ENCODE data around the gene TPBG. TPM values are rescaled to one million over a fixed set of nuclear protein-coding genes. Genes with fewer than 3 reads are reported as not detected.
"Not testable (repeated sequence)": the region's sequence is repeated elsewhere in the genome, so short reads cannot be mapped to it uniquely, and the experiment has no call there.

TPBG gene
- total and polyA plus RNA-seq, 2 donors from 2014 or later: 5.8 to 30.8 TPM

DNA sequence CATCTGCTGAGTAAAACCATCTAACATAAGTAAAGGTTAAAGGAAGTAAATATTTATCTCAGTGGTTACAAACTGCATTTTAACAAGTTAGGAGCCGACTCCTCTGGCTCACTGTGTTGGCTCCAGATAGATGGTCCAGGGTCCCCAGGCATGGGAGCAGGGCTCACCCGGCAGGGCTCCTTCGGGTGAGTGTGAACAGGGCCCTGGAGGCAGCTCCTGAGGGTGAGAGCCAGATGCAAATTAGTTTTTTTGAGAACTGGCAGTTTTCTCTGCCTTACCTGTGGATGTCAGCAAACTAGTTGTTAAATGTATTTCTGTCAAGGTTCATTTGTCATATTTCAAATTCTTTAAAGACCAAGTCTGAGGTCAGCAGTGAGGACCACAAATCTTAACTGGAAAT is 21.5 kb downstream of the TPBG start:
- no peak for DNase-seq
- TF ChIP-seq, protein P1, sequence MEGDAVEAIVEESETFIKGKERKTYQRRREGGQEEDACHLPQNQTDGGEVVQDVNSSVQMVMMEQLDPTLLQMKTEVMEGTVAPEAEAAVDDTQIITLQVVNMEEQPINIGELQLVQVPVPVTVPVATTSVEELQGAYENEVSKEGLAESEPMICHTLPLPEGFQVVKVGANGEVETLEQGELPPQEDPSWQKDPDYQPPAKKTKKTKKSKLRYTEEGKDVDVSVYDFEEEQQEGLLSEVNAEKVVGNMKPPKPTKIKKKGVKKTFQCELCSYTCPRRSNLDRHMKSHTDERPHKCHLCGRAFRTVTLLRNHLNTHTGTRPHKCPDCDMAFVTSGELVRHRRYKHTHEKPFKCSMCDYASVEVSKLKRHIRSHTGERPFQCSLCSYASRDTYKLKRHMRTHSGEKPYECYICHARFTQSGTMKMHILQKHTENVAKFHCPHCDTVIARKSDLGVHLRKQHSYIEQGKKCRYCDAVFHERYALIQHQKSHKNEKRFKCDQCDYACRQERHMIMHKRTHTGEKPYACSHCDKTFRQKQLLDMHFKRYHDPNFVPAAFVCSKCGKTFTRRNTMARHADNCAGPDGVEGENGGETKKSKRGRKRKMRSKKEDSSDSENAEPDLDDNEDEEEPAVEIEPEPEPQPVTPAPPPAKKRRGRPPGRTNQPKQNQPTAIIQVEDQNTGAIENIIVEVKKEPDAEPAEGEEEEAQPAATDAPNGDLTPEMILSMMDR (IDR thresholded peaks at IDR 0.05; ENCODE audit: borderline replicate concordance, extremely low read depth, insufficient read depth): no peak
- Histone ChIP-seq H3K4me1 (ENCODE audit: control insufficient read depth in 2 of 3, insufficient read depth in 2 of 3, low read depth in 1 of 3, low read length in 3 of 3) (no peaks in the 10 kb centered on the region), H3K27me3 (ENCODE audit: control insufficient read depth, insufficient read depth, low read length) (no peaks in the 10 kb centered on the region), H3K4me3 (ENCODE audit: low read length in 3 of 3) (no peak overlapping the region), H3K9me3 (ENCODE audit: control insufficient read depth in 2 of 3, insufficient read depth in 1 of 3, low read length in 3 of 3) (no peaks in the 10 kb centered on the region), H3K27ac (ENCODE audit: low read depth in 2 of 2, low read length in 2 of 2) (no peak overlapping the region), H3K9ac (ENCODE audit: low read length in 3 of 3) (no peak overlapping the region), H3K36me3 (ENCODE audit: control insufficient read depth in 2 of 3, insufficient read depth in 3 of 3, low read length in 3 of 3) (no peaks in the 10 kb centered on the region)
- intact Hi-C loops (cut with DNase I): no loop called here
- FAIRE-seq: no peak

DNA sequence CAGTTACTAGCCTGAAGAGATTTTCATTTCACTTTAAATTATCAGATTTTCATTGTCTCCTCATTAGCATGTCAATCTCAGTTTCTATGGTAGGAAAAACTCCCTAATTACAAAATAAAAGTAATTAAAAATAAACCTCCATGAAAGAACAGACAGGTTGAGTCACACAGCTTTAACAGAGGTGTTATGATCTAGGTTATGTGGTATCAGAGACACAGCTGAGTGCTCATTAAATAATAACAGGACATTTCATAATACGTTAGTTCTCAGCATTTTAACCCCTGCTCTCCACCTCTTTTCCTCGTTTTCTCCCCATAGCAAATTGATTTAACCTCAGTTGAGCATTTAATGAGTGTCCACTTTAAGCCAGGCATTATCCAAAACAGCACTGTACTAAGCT is 21.9 kb downstream of the TPBG start:
- DNase-seq (no peak), FAIRE-seq (no peak)
- TF ChIP-seq, protein P1 (IDR thresholded peaks at IDR 0.05; ENCODE audit: borderline replicate concordance, extremely low read depth, insufficient read depth): no peak
- Histone ChIP-seq H3K27ac (ENCODE audit: low read depth in 2 of 2, low read length in 2 of 2) (no peak overlapping the region), H3K36me3 (ENCODE audit: control insufficient read depth in 2 of 3, insufficient read depth in 3 of 3, low read length in 3 of 3) (no peaks in the 10 kb centered on the region), H3K4me3 (ENCODE audit: low read length in 3 of 3) (no peak overlapping the region), H3K9me3 (ENCODE audit: control insufficient read depth in 2 of 3, insufficient read depth in 1 of 3, low read length in 3 of 3) (no peaks in the 10 kb centered on the region), H3K4me1 (ENCODE audit: control insufficient read depth in 2 of 3, insufficient read depth in 2 of 3, low read depth in 1 of 3, low read length in 3 of 3) (no peaks in the 10 kb centered on the region), H3K27me3 (ENCODE audit: control insufficient read depth, insufficient read depth, low read length) (no peaks in the 10 kb centered on the region), H3K9ac (ENCODE audit: low read length in 3 of 3) (no peak overlapping the region)
- intact Hi-C loops (cut with DNase I): no loop called here

DNA sequence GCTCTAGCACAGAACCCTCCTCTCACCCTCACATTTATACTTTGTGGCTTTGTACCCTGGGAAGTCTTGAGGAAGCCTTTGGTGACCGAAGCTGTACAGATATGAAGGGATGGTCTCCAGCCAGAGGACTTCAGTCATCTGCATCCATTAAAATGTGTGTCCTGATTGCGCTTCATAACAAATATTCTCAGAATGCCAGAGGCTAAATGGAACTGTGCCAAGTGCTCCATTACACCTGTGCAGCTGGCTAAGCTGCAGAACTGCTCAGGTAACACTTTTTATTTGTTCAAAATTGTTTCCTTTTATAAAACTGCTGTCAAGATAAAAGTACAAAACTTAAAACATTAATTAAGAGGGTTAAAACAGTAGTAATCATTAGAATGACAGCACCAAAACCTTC is 22.3 kb downstream of the TPBG start:
- intact Hi-C loops (cut with DNase I): no loop called here
- DNase-seq: peak in 1 of 5 donors; percentile 30
- Histone ChIP-seq H3K36me3 (ENCODE audit: control insufficient read depth in 2 of 3, insufficient read depth in 3 of 3, low read length in 3 of 3) (no peaks in the 10 kb centered on the region), H3K4me3 (ENCODE audit: low read length in 3 of 3) (no peak overlapping the region), H3K9me3 (ENCODE audit: control insufficient read depth in 2 of 3, insufficient read depth in 1 of 3, low read length in 3 of 3) (no peaks in the 10 kb centered on the region), H3K9ac (ENCODE audit: low read length in 3 of 3) (no peak overlapping the region), H3K27ac (ENCODE audit: low read depth in 2 of 2, low read length in 2 of 2) (no peak overlapping the region), H3K27me3 (ENCODE audit: control insufficient read depth, insufficient read depth, low read length) (no peaks in the 10 kb centered on the region), H3K4me1 (ENCODE audit: control insufficient read depth in 2 of 3, insufficient read depth in 2 of 3, low read depth in 1 of 3, low read length in 3 of 3) (no peaks in the 10 kb centered on the region)
- TF ChIP-seq, protein P1 (IDR thresholded peaks at IDR 0.05; ENCODE audit: borderline replicate concordance, extremely low read depth, insufficient read depth): no peak
- no peak for FAIRE-seq

DNA sequence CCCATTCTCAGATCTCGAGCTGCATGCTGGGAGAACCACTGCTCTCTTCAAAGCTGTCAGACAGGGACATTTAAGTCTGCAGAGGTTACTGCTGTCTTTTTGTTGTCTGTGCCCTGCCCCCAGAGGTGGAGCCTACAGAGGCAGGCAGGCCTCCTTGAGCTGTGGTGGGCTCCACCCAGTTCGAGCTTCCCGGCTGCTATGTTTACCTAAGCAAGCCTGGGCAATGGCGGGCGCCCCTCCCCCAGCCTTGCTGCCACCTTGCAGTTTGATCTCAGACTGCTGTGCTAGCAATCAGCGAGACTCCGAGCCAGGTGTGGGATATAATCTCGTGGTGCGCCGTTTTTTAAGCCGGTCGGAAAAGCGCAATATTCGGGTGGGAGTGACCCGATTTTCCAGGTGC is 31.2 kb downstream of the TPBG start:
- not testable (repeated sequence) for H3K9ac ChIP-seq (ENCODE audit: low read length in 3 of 3)

More for the DNA sequence above, 31.2 kb downstream of the TPBG start:
- FAIRE-seq; H3K27ac ChIP-seq (ENCODE audit: low read depth in 2 of 2, low read length in 2 of 2); H3K4me3 ChIP-seq (ENCODE audit: low read length in 3 of 3); H3K4me1 ChIP-seq (ENCODE audit: control insufficient read depth in 2 of 3, insufficient read depth in 2 of 3, low read depth in 1 of 3, low read length in 3 of 3); H3K36me3 ChIP-seq (ENCODE audit: control insufficient read depth in 2 of 3, insufficient read depth in 3 of 3, low read length in 3 of 3); intact Hi-C loops (cut with DNase I); H3K27me3 ChIP-seq (ENCODE audit: control insufficient read depth, insufficient read depth, low read length); DNase-seq; H3K9me3 ChIP-seq (ENCODE audit: control insufficient read depth in 2 of 3, insufficient read depth in 1 of 3, low read length in 3 of 3): not testable (repeated sequence)

Data from kidney (tissue), 14 donors.